GM21447 (cell line): Measurements from ENCODE around the gene LOXHD1.

Experiments
- ATAC-seq: cut with Tn5 transposase; IDR thresholded peaks from one replicate; pipeline ENCODE4 v1.9.1; 2021; ENCODE audit not compliant: unreplicated experiment

The LOXHD1 gene

DNA sequence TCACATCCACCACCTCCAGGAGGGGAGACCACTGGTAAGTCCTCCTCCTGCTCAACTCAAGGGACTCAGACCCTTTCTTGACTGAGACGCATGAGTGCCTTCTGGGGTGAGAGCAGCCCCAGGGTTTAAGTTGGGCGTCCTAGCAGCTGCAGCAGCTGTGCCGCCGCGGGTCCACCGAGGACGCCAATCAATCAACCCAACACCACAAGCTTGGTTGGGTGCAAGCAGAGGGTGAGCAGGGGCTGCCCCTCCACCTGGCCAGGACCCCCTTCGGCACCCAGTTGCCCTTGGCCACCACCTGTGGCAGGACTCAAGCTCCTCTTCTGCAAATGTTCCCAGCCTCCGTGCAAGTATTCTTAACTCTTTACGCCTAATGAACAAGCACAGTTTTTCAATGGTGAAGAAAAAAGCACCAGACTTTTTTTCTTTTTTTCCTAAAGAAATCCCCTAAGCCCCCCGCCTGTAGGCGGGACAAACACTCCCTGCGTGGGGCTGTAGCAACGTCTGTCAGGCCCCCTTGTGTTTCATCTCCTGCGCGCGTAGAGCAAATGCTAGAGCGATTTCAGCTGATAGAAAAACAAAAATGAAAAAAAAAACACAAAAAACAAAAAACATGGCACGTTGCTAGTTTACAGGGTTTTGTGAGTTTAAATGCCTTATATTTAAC is 197.1 kb downstream of the LOXHD1 start:
- no peak for ATAC-seq

DNA sequence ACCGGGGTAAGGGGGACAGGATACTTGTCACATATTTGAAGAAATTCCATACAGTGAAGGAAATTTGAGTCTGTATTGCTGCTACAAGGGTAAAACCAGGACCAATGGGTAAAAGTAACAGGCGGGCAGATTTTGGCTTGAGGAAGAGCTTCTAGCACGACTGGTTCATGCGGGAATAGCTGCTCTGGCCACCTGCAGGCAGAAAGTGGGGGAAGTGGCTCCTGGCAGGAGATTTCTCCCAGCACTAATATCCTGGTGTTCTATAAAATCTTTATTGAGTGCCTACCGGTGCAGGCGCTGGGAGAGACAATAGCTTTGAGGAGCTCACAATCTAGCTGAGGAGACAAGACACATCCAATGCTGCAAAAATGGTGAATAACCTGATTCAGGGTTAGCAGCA is 198.5 kb downstream of the LOXHD1 start:
- no peak for ATAC-seq

DNA sequence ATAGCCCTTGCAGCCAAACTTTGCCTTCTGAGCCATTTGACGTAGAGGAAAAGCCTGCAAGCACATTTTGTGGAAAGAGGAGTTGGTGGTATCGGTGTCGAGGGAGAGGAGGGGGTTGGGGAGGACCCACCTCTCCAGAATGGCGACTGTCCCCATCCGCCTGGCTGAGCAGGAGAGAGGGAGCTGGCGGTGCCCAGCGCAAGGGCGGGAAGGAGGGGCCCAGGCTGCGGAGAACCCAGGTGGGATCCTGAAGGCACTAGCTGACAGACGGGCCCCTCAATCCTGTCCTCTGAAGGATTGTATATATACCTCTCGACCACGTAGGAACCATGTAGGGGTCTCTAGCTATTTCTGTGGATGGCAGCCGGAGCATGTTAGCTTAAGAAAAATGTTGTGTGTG is 200.3 kb downstream of the LOXHD1 start:
- ATAC-seq = no peak

DNA sequence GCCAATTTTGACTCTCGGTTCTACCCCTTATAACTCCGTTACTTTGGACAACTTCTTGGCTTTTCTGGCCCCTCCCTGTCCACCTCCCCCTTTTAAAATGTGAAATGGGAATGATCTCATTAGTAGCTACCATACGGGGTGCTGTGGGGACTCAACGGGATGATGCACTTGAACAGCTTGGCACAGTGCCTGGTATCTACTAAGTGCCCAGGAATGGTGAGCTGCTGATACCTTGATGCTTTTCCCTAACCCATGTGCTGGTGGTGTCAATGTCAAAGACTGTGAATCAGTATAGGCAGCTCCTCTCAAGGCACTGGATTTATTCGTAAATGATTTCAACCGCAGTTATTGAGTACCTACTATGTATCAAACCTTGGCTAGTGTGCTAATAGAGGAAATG is 204.2 kb downstream of the LOXHD1 start:
- ATAC-seq = no peak

DNA sequence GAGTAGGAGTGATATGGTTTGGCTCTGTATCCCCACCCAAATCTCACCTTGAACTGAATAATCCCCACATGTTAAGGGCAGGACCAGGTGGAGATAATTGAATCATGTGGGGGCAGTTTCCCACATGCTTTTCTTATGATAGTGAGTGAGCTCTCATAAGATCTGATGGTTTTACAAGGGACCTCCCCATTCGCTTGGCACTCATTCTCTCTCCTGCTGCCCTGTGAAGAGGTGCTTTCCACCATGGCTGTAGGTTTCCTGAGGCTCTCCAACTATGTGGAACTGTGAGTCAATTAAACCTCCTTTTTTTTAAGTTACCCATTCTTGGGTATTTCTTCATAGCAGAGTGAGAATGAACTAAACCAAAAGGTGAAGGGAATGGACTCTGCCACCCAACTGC is 207.5 kb downstream of the LOXHD1 start:
- no peak for ATAC-seq

DNA sequence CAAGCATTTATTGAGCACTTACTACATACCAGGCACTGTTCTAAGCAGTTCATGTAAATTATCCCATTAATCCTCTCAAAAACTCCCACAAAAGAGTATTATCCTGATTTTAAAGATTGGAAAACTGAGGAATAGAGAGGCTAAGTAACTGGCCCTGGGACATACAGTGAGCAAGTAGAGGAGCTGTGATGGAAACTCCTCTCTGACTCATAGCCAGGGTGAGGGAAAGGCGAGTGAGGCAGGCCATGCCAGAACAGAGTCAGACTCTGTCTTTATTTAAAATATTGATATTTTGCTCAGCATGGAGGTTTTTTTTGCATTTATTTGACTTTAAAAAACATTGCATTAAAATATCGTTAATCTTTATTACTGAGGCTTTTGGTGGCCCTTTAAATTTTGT is 208.0 kb downstream of the LOXHD1 start:
- ATAC-seq = no peak

DNA sequence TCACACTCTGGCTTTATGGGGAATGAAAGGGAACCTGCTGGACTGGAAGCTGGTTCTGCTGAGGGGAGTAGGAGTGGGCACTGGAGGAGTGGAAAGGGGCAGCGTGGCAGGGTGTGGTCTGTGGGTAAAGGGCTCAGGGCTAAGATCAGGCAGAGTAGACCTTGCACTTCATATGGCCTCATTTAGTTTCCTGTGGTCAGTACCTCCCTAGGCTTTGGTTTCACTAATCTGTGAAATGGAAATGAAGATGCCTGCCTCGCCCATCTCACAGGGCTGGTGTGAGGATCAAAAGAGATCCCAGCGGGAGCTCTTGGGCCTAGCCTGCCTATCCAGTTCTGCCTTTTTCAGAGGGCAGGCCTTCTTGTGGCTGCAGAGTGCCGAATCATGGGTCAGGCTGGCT is 208.7 kb downstream of the LOXHD1 start:
- no peak for ATAC-seq

DNA sequence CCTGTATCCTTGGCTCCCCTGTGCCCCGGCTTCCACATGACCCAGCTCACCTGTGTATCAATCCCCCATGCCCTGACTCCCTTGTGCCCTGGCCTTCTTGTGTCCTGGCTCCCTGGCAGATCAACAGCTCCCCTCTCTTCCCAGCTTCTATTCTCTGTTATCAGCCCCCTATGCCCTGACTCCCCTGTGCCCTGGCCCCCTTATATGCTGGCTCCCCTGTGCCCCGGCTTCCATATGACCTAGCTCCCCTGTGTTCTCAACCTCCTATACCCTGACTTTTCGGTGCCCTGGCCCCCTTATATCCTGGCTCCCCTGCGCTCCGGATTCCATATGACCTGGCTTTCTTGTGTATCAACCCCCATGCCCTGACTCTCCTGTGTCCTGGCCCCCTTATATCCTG is 209.2 kb downstream of the LOXHD1 start:
- no peak for ATAC-seq

DNA sequence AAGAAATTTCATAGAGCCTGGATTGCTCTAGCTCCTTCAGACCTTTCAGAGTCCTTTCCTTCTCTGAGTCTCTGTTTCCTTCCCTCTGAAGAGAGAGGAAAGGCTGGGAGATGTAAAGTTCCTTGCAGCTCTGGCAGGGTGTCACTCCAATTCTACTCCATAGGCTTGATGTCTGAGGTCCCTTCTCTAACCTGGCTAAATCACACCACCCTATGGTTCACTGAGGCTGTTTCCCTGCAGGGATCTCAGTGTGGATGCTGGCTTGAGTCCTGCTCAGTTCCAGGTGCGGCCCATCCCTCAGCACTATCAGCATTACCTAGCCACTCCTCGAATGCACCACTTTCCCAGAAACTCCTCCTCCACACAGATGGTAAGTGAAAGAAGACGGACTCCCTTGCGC is 209.7 kb downstream of the LOXHD1 start:
- ATAC-seq = no peak

DNA sequence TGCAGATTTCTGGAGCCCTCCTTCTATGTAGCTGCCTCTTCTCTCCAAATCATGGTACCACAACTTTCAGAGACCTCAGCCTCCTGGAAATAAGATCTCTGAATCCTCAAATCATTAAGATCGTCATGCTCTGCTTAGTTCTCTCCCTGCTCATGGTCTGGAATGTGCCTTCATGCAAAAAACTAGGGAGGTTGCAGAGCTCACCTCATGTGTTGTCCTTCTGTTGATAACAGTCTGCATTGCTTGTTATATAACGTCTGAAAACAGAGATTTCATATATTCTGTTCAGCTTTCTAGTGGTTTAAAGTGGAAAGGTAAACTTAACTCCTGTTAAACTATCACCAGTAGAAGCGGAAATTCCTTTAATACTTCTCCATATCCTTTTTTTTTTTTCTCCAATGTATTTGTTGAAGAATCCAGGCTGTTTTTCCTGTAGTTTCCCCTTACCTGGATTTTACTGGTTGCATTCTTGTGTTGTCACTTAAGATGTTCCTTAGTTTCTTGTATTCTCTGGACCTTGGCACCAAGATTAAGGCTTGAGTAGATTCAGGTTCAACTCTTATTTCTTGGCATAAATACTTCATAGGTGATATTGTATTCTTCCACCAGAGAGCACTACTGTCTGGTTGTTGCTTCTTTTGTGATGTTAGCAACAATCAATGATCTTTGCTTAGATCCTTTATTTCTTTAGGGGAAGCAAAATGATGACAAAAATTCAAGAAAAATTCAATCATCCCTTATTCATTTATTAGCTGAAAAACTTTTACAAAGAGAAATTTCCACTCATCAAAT is 211.3 kb downstream of the LOXHD1 start:
- no peak for ATAC-seq

DNA sequence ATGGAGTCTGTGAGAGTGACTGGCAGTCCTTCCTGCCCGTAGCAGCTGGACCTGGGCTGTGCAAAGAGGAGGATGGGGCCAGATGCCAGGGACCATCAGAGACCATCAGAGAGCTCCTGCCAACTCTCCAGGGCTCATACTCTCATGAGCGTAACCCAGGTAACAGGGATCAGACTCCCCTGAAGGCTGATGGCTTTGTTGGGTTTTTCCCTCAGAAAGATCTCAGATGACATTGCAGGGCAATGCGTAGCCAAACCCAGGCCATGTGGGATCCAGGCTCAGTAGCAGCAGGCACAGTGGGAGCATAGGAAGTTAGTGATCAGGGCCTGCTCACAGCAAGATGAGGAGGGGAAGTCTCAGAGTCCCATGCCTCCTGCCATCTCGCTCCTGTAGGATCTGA is 218.0 kb downstream of the LOXHD1 start:
- ATAC-seq = no peak

DNA sequence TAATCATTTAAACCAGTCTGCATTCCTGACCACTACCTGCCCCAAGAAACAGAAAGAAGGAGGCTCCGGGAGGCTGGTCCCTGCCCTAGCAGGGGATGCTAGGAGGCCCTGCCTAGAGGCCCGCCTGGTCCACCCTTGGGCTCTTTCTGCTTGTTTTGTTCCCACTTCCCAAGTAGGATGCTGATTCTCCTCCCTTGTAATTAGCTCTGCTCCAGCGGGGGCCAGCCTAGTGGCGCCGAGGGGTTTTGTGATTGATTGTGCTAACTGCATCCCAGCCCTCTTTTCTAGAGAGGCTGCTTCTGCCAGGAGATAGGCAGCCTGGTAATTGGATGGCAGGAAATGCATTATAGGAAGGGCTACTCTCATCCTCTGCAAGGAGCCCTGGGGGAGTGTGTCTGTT is 220.0 kb downstream of the LOXHD1 start:
- ATAC-seq = no peak

DNA sequence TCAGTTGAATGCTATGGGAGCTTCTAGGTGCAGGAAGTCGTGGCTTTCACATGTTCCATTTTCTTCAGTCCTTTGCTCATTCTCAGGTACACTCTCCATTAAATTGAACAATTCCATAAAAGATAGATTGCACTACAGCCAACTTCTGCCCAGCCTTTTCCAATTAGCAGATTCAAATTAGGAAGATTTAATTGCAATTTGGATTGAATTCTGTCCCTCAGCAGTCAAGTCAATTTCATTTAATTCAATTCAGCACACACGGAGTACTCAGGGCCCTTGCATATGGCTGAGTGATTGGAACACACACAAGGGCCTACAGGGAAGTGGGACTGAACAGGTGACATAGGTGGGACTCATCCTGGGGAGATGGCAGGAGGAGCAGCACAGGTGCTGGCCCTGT is 220.4 kb downstream of the LOXHD1 start:
- no peak for ATAC-seq

DNA sequence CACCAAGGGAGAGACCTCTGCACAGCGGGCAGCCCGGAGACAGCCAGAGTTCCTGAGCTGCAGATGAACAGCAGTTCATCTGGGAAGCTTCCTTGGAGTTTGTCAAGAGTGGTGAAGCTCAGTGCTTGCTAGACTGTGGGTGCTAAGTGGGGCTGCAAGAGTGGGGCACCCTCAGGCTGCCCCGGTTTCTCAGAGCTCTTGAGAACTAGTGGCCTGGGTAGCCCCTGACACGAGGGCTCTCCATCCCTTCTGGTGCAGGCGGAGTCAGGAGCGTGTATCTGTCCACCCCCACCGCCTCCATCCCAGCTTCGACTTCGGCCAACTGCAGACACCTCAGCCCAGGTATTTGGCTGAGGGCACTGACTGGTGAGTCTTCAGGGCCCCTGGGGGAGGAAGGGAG is 222.0 kb downstream of the LOXHD1 start:
- no peak for ATAC-seq

DNA sequence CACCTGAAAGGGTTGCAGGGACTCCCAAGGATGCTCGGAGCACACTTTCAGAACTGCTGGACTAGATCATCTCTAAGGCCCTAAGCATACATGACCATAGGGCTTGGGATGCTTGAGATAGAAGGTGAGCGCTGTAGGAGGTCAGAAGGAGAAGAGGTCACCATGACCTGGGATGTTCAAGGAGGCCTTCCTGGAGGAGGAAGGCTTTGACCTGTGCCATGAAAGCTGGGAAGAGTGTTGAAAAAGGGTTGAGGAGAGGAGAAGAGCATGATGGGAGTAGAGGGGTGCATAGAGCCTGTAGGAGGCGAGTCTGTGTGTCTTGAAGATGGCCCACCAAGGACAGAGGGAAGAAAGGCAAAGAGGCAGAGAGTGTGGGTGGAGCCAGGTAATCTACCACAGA is 222.4 kb downstream of the LOXHD1 start:
- ATAC-seq = no peak

DNA sequence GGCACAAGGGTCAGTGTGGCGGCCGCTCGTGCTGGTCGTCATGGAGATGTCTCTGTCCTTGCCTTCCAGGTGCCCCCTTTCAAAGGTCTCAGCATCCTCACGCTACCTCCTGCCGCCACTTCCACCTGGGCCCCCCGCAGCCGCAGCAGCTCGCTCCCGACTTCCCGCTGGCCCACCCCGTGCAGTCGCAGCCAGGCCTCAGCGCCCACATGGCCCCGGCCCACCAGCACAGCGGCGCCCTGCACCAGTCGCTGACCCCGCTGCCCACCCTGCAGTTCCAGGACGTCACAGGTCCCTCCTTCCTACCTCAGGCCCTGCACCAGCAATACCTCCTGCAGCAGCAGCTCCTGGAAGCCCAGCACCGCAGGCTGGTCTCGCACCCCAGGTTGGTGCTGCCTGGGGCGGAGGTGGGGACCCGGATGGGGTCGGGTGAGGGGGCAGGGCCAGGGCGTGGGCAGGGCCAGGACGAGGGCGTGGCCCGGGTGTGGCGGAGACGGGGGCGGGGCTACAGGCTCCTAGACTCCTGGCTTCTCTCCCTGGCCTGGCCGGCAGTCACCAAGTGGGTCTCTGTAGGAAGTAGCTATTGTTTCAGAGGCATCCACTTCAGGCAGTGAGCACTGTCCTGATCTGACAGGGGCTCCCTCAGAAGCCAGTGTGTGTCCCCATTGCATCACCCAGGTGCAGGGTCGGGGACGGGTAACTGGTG is 223.7 kb downstream of the LOXHD1 start:
- no peak for ATAC-seq

DNA sequence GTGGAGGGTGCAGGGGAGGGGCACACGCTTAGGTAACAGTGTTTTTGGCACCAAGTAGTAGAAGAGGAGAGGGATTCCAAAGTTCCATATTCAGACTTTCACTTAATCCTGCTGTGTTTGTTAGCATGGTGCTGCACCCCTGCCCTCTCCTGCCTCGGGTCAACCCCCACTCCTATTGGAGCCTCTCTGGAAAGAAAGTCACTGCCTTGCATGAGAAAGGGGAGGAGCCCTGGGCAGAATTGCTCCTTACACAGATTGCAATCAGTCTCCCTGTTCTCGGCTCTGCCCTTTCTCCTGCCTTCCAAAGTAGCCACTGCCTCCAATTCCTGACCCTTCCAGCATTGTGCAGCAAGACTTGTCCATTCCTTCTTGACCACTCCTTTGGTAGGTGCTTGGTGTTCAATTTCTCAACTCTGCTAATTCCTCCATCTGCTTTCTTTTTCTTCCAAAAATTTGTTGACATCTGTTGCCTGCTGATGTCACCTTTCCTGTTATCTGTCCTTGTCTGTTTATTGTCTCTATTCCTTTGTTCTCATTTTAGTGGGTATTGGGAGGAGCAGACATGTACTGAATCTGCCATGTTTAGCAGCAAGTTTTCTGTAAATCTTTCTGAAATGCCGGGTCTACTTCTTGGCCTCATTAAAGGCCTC is 225.4 kb downstream of the LOXHD1 start:
- no peak for ATAC-seq

DNA sequence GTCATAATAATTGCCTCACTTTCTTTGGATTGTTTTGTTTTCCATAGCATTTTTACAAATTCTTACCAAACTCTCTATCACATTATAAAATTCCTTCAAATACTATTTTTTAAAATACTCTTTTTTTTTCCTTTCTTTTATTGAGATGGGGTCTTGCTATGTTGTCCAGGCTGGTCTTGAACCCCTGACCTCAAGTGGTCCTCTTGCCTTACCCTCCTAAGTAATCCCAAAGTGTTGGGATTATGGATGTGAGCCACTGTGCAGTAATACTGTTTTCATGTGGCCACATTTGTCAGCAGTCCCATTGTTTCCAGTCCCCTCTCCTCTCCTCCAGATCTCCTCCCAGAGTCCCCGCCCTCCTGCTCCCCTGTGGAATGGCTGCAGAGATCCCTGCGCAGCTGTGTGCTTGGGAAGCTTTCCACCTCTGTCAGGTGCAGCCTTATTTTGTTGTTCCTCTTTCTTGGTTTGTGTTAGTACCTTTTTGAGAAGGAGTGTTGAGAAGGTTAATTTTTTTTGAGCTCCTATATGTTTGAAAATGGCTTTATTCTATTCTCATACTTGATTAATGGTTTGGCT is 227.3 kb downstream of the LOXHD1 start:
- ATAC-seq = no peak

DNA sequence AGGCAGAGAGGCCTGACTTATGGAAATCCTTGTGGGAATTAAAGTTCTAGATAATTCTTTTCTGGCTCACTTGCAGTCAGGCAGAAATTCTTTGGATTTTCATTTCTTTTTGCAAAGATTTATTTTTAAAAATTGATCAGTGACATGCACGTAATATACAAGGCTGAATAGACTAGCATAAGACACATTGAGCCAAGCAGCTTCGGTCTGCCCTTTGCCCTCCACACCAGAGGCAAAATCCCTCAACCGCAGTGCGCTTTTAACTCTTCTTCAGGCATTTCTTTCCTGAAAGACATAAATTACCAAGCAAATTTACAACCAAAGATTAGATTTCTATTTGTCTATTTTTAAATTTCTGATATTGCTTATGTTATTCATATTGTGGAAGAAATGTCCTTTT is 227.9 kb downstream of the LOXHD1 start:
- ATAC-seq = no peak

DNA sequence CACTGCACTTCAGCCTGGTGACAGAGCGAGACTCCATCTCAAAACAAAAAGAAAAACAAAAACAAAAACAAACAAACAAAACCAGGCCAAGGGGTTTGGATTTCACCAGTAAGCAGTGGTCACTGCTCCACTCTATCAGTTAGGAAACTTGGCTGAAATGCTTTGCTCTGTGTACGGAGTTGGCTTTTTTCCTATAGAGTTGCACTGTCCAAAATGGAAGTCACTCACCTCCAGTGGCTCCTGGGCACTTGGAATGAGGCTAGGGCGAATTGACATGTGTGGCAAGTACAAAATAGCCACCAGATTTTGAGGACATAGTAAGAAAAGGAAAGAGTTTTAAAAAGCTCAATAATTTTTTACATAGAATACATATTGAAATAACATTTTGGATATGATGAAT is 228.7 kb downstream of the LOXHD1 start:
- ATAC-seq = no peak

DNA sequence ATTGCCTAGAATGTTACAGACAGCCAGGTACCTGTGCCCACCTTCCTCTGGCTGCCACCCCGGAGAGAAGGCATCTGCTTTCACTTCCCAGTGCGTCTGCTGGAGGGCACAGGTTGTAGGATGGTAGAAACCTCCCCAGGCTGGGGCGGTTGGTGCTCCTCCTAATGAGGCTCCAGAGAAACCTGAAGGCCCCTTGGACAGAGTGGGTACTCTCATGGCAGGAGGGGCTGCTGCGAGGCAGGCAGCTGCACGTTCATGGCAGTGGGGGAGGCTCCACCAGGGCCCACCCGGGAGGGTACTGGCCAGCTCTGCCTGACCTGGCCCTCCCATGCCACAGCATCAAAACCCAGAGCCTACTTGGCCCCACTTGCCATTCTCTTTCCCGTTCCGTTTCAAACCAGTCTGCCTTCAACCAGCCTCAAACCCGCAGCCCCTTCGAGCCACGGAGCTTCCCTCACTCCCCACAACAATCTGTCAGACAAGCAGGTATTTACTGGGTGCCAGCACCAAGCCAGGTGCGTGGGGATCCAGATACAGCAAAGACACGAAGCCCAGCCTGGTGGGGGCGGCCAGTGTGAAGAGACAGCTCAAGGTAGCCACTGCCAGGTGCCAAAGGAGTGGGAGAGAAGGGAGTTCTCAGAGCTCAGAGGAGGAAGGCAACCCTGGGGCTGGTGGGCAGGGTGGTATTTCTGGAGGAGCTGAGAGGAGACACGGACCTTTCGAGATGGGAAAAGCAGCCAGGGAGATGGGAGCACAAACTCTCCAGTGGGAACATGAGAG is 229.6 kb downstream of the LOXHD1 start:
- no peak for ATAC-seq
